ENCODE results near the gene GPR78. TPM values are rescaled to one million over a fixed set of nuclear protein-coding genes. Genes with fewer than 3 reads are reported as not detected.

GPR78 gene
- total and polyA plus RNA-seq, 2 of the 8 experiments (the other 6 are each of a cell fraction or from before 2014, with no cell fraction given), result 1.0 to 3.0 TPM

- H3K4me1 ChIP-seq (replicated peaks in 1 of 4; ENCODE audit: control insufficient read depth in 3 of 4, insufficient read depth in 4 of 4, low read length in 3 of 4), result peaks cover 0 to 24% (median 20%) of the 10 kb centered on the region in 4 experiments; a peak in 6 of 7 replicates
- H3K56ac ChIP-seq (replicated peaks; ENCODE audit: insufficient read length, low read depth, low read length), result no peak overlapping the region
- peak overlapping the region; percentile 84; the same call in 1 of the 2 replicates for H2BK12ac ChIP-seq (ENCODE audit: low read depth, low read length)
- H4K5ac ChIP-seq (ENCODE audit: insufficient read length, low read depth, low read length), result no peak overlapping the region
- H4K20me1 ChIP-seq (replicated peaks in 1 of 2; ENCODE audit: control insufficient read depth in 1 of 2, insufficient read depth in 2 of 2, low read length in 2 of 2), result peaks cover 3 to 19% of the 10 kb centered on the region in 2 experiments
- peaks cover 0 to 17% of the 10 kb centered on the region in 2 experiments; a peak in 1 of 4 replicates for H3K79me2 ChIP-seq (ENCODE audit: control insufficient read depth in 1 of 2, insufficient read depth in 2 of 2, low read length in 2 of 2)
- 0 out of 2 replicates have a peak overlapping the region, but pooled peaks have one; percentile 71 for H4K8ac ChIP-seq (ENCODE audit: extremely low read depth, insufficient read depth, low read length)
- no peak overlapping the region for H3K27ac ChIP-seq (ENCODE audit: low read depth, low read length)
- H3K36me3 ChIP-seq (ENCODE audit: control insufficient read depth in 2 of 4, insufficient read depth in 4 of 4, low read length in 3 of 4), result no peaks in the 10 kb centered on the region
- peak overlapping the region; percentile 88; the same call in 1 of the 2 replicates for H2BK15ac ChIP-seq (ENCODE audit: low read length)
- 71% methylated on average over 15 of the region's 15 CpGs; no CpG with 5 or more reads in 1 of the 2 experiments for WGBS, 2 experiments (ENCODE audit: extremely low coverage in 1 of 2, insufficient coverage in 1 of 2, insufficient read length in 1 of 2, insufficient replicate concordance in 2 of 2, low coverage in 1 of 2, low lambda C conversion rate in 2 of 2, missing lambda C conversion rate in 1 of 2)
- H4K91ac ChIP-seq (replicated peaks; ENCODE audit: insufficient read length, low read length), result peak overlapping the region; percentile 84
- H2AK5ac ChIP-seq (ENCODE audit: low read depth, low read length), result peak overlapping the region; percentile 9; the same call in 1 of the 2 replicates
- no peak overlapping the region for H3K14ac ChIP-seq (ENCODE audit: insufficient read length)
- CTCF ChIA-PET (ENCODE audit: partially characterized antibody), result interaction anchor here (0.7 to 5.8 kb wide), 12 partner anchors 9 to 124 kb away, joined by 3 to 49 read pairs (median 6); partner anchors contain the start of gene GPR78
- H3K4ac ChIP-seq (replicated peaks; ENCODE audit: insufficient read length, low read depth, low read length), result no peak overlapping the region
- FAIRE-seq, result no peak
- peak overlapping the region in 3 of 4 experiments; percentile 47 to 78 (median 51); a peak in 5 of 8 replicates for H3K4me3 ChIP-seq (ENCODE audit: extremely low read depth in 1 of 4, insufficient read depth in 2 of 4, low read depth in 3 of 4, low read length in 4 of 4)
- peak overlapping the region; percentile 72 for H3K18ac ChIP-seq (ENCODE audit: extremely low read depth, low read length)
- H2BK120ac ChIP-seq (replicated peaks; ENCODE audit: low read depth, low read length), result peak overlapping the region; percentile 78
- peak overlapping the region; percentile 44; the same call in 1 of the 2 replicates for H2BK5ac ChIP-seq (ENCODE audit: low read depth, low read length)
- H3K23ac ChIP-seq (ENCODE audit: insufficient read length), result no peak overlapping the region
- H3K23me2 ChIP-seq (ENCODE audit: low read depth, low read length), result peaks cover 14% of the 10 kb centered on the region; the same call in 1 of the 2 replicates
- peak overlapping the region; percentile 81 to 98; a peak in 3 of 4 replicates for H3K4me2 ChIP-seq (ENCODE audit: insufficient read depth in 1 of 2, low read depth in 2 of 2, low read length in 2 of 2)
- 0 out of 7 replicates have a peak, but pooled peaks cover 0 to 3% (median under 1%) of the 10 kb centered on the region in 4 experiments for H3K27me3 ChIP-seq (replicated peaks in 1 of 4; ENCODE audit: control insufficient read depth in 3 of 4, extremely low read depth in 1 of 4, insufficient read depth in 3 of 4, low read length in 3 of 4)
- H3K9me3 ChIP-seq (ENCODE audit: insufficient read depth in 2 of 2, low read depth in 1 of 2, low read length in 1 of 2), result no peaks in the 10 kb centered on the region
- DNase-seq (ENCODE audit: low read depth in 1 of 2, low spot score in 2 of 2), result no peak
- H2BK20ac ChIP-seq (ENCODE audit: low read length), result 0 out of 2 replicates have a peak overlapping the region, but pooled peaks have one; percentile 93
- POLR2A ChIA-PET (ENCODE audit: partially characterized antibody), result interaction anchor here (0.8 to 2.9 kb wide), 7 partner anchors 11 to 127 kb away, joined by 3 to 12 read pairs (median 4); no protein-coding TSS in a partner anchor
- peaks cover 4% of the 10 kb centered on the region for H3K79me1 ChIP-seq (ENCODE audit: low read depth, low read length)
- no peak overlapping the region for H2AFZ ChIP-seq (ENCODE audit: low read length)
- H3K9ac ChIP-seq (replicated peaks in 1 of 4; ENCODE audit: extremely low read depth in 1 of 4, low read depth in 3 of 4, low read length in 3 of 4), result no peak overlapping the region
Measured at GRCh38 chr4:8591626-8592365, 11.6 kb downstream of the GPR78 start.

All from H1 (cell line).